Vagina (tissue), 2 donors: ENCODE results near the gene CDON. TPM values are rescaled to one million over a fixed set of nuclear protein-coding genes. Genes with fewer than 3 reads are reported as not detected.
"Not testable (repeated sequence)": the region's sequence is repeated elsewhere in the genome, so short reads cannot be mapped to it uniquely, and the experiment has no call there.

ENCODE experiments used
- DNase-seq, 2 donors: peaks; one replicate each; pipeline ENCODE4 v3.0.0-alpha.2; 2017; ENCODE audit errors: extremely low spot score in 2 of 2
- H3K27ac ChIP-seq: fragments of 200-600 bp; sonication (generic); one replicate; pipeline ENCODE4 v1.5.1; 2019
- H3K27me3 ChIP-seq: fragments of 200-600 bp; sonication (generic); one replicate; pipeline ENCODE4 v1.5.1; 2019
- H3K36me3 ChIP-seq, 2 donors: fragments of 200-600 bp; sonication (generic); one replicate each; pipeline ENCODE4 v1.5.1; 2017 to 2019
- H3K4me1 ChIP-seq: fragments of 200-600 bp; sonication (generic); one replicate; pipeline ENCODE4 v1.5.1; 2019
- H3K4me3 ChIP-seq, 2 donors: fragments of 200-600 bp; sonication (generic); 1 replicate in 1 of 2; 2 replicates in 1 of 2; pipeline ENCODE4 v1.5.1; 2016 to 2019
- H3K9me3 ChIP-seq: fragments of 200-600 bp; sonication (generic); one replicate; pipeline ENCODE4 v1.5.1; 2019
- CTCF ChIP-seq, 3 experiments: fragments of 450-650 bp in 2 of 3; fragments of 200-600 bp in 1 of 3; sonication (generic) in 1 of 3; IDR thresholded peaks; one replicate each; pipeline ENCODE4 v1.5.1; 2017 to 2019; ENCODE audit warnings: antibody characterized with exemption in 3 of 3, mild to moderate bottlenecking in 2 of 3, moderate library complexity in 2 of 3
- POLR2A ChIP-seq, 2 donors: fragments of 450-650 bp; IDR thresholded peaks; one replicate each; pipeline ENCODE4 v1.6.1; 2017; ENCODE audit warnings: antibody characterized with exemption in 2 of 2, mild to moderate bottlenecking in 2 of 2, moderate library complexity in 2 of 2
- POLR2AphosphoS5 ChIP-seq, 2 donors: sonication (generic); formaldehyde crosslinking; IDR thresholded peaks; one replicate each; pipeline ENCODE4 v1.9.0; 2017; ENCODE audit warnings: antibody characterized with exemption in 2 of 2, mild to moderate bottlenecking in 2 of 2, low read depth in 1 of 2; ENCODE audit not compliant: insufficient read depth in 1 of 2
- intact Hi-C: fragments of 100-400 bp; cut with DNase I; formaldehyde crosslinking; loops from one replicate; pipeline ENCODE4 v1.15.1; 2023
- total RNA-seq: library from RNA; depleted of rRNA; stranded (reverse); fragments of >200 nt; gene quantifications from one replicate; pipeline ENCODE4 v1.2.3, GENCODE V29; 2016

CDON gene
- total RNA-seq, 1 donor from 2014 or later = 9.8 TPM

DNA sequence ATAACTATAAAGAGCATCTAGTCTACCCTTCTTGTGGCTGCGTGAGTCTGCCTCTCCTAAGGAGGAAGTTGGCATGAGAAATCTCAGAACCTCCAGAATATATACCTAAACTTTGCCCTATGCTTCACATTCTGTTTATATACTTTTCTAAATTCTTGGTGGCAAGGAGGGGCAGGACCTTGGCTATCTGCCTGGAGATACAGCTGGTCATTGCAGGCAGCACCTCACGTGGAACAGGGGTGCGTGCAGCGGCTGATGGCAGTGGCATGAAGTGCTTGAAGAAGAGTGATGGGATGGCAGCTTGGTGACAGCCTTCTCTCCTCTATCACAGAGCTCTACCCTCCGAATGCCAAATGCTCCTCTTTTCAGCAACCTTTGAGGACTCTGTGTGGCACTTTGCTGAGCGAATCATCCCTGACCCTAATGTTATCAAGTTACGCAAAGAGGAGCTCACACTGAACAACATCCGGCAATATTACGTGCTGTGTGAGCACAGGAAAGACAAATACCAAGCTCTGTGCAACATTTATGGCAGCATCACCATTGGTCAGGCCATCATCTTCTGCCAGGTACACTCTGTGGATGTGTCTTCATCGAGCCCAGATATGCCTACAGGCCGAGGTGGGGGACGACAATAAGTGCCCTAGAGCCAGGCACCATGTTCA, 145.9 kb downstream of the CDON start:
- Histone ChIP-seq H3K27ac (no peak overlapping the region), H3K4me1 (no peaks in the 10 kb centered on the region), H3K9me3 (no peaks in the 10 kb centered on the region), H3K4me3 (no peak overlapping the region), H3K27me3 (no peaks in the 10 kb centered on the region), H3K36me3 (no peaks in the 10 kb centered on the region)
- DNase-seq = no peak
- no peak for TF ChIP-seq CTCF (IDR thresholded peaks at IDR 0.05)
- TF ChIP-seq POLR2A (IDR thresholded peaks at IDR 0.05) = no peak
- TF ChIP-seq POLR2AphosphoS5 (IDR thresholded peaks at IDR 0.05; ENCODE audit: insufficient read depth in 1 of 2, low read depth in 1 of 2) = no peak
- intact Hi-C loops = no loop called here

DNA sequence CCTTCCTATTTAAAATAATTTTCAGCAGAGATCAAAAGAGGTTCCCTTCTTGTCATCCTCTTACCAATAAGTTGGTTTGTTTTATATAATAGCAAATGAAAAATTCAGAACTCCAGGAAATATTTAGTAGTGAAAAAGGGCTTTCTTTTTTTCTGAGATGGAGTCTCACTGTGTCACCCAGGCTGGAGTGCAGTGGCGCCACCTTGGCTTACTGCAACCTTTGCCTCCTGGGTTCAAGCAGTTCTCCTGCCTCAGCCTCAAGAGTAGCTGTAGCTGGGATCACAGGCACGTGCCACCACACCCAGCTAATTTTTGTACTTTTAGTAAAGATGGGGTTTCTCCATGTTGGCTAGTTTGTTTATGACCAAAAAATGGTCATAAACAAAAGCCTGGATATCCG, 148.1 kb downstream of the CDON start:
- DNase-seq, intact Hi-C loops: not testable (repeated sequence)

DNA sequence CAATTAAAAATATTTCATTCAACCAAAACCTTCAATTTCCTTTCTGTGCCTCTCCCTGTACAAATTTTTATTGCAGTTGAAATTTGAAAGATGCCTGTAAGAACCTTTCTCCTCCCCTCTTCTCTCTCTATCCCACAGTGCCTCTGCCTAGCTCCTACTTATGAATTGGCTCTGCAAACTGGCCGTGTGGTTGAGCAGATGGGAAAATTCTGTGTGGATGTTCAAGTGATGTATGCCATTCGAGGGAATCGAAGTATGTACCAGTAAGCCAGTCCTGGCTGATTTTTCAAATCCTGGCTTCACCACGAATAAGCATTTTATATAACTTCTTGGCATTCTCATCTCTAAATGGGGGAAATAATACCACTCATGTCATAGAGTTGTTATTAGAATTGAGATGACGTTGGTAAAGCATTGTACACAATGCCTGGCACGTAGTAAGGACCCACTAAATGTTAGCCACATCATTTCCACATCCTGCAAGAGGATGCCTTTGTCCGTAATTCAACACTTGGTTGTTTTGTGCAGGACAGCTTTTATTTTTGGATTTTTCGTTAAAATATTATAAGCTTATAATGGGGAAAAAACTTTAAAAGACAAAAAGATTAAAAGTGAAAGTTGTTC, 152.3 kb downstream of the CDON start:
- no peak for DNase-seq
- no peak overlapping the region for H3K27ac ChIP-seq
- H3K27me3 ChIP-seq = no peaks in the 10 kb centered on the region
- no peaks in the 10 kb centered on the region for H3K4me1 ChIP-seq
- intact Hi-C loops = no loop called here
- H3K36me3 ChIP-seq = no peaks in the 10 kb centered on the region
- no peaks in the 10 kb centered on the region for H3K9me3 ChIP-seq
- H3K4me3 ChIP-seq = no peak overlapping the region
- TF ChIP-seq CTCF (IDR thresholded peaks at IDR 0.05) = no peak
- no peak for TF ChIP-seq POLR2AphosphoS5 (IDR thresholded peaks at IDR 0.05; ENCODE audit: insufficient read depth in 1 of 2, low read depth in 1 of 2)
- no peak for TF ChIP-seq POLR2A (IDR thresholded peaks at IDR 0.05)

More for the DNA sequence above, 148.1 kb downstream of the CDON start:
- not testable (repeated sequence) for H3K4me3 ChIP-seq, H3K36me3 ChIP-seq, H3K27me3 ChIP-seq, H3K4me1 ChIP-seq, H3K9me3 ChIP-seq, H3K27ac ChIP-seq

Other genes starting within 250 kb of the CDON start
- gene PATE4, start 229.6 kb downstream of the CDON start, total RNA-seq = not detected
- gene HYLS1, start 175.2 kb downstream of the CDON start, total RNA-seq = 3.7 TPM
- gene PUS3, start 159.7 kb downstream of the CDON start, total RNA-seq = 8.1 TPM
- gene DDX25, start 158.4 kb downstream of the CDON start, total RNA-seq = not detected
- gene VSIG10L2, start 116.8 kb downstream of the CDON start, total RNA-seq = 28.2 TPM
- 21.6 TPM for gene RPUSD4, start 148.8 kb upstream of the CDON start, total RNA-seq
- gene FAM118B, start 148.9 kb upstream of the CDON start, total RNA-seq = 14.7 TPM
- gene SRPRA, start 206.0 kb upstream of the CDON start, total RNA-seq = 64.6 TPM
- gene FOXRED1, start 206.3 kb upstream of the CDON start, total RNA-seq = 16.7 TPM
- gene TIRAP, start 220.2 kb upstream of the CDON start, total RNA-seq = 16.9 TPM
- gene DCPS, start 241.2 kb upstream of the CDON start, total RNA-seq = 15.5 TPM